Measurements from ENCODE around the gene SPATA46. TPM values are rescaled to one million over a fixed set of nuclear protein-coding genes. Genes with fewer than 3 reads are reported as not detected.

Gene SPATA46
- total RNA-seq, 1 donor from 2014 or later = not detected

- DNase-seq (ENCODE audit: low spot score) = peak; percentile 22
These were observed 1.2 kb downstream of the SPATA46 start for GRCh38 chr1:162375463-162375862.

GRCh38 chr1:162374406-162374805 is 2.2 kb downstream of the SPATA46 start:
- DNase-seq (ENCODE audit: low spot score) = peak; percentile 76

GRCh38 chr1:162373541-162374260 is 3.0 kb downstream of the SPATA46 start:
- peak; percentile 81 for DNase-seq (ENCODE audit: low spot score)

- DNase-seq (ENCODE audit: low spot score) = no peak
These were observed 3.6 kb downstream of the SPATA46 start for GRCh38 chr1:162373072-162373427.

- peak; percentile 76 for DNase-seq (ENCODE audit: low spot score)
These were observed 4.2 kb downstream of the SPATA46 start for GRCh38 chr1:162372159-162373071.

- no peak for DNase-seq (ENCODE audit: low spot score)
These were observed 5.0 kb downstream of the SPATA46 start for GRCh38 chr1:162371611-162372010.

- no peak for DNase-seq (ENCODE audit: low spot score)
These were observed 5.9 kb downstream of the SPATA46 start for GRCh38 chr1:162370721-162371120.

GRCh38 chr1:162370161-162370560 is 6.5 kb downstream of the SPATA46 start:
- DNase-seq (ENCODE audit: low spot score) = no peak

- no peak for DNase-seq (ENCODE audit: low spot score)
These were observed 7.1 kb downstream of the SPATA46 start for GRCh38 chr1:162369571-162369970.

GRCh38 chr1:162368451-162368850 is 8.2 kb downstream of the SPATA46 start:
- DNase-seq (ENCODE audit: low spot score) = no peak

GRCh38 chr1:162367772-162368171 is 8.9 kb downstream of the SPATA46 start:
- DNase-seq (ENCODE audit: low spot score) = no peak

GRCh38 chr1:162367073-162367472 is 9.6 kb downstream of the SPATA46 start:
- no peak for DNase-seq (ENCODE audit: low spot score)

- DNase-seq (ENCODE audit: low spot score) = no peak
These were observed 10.0 kb downstream of the SPATA46 start for GRCh38 chr1:162366671-162367070.

- no peak for DNase-seq (ENCODE audit: low spot score)
These were observed 10.5 kb downstream of the SPATA46 start for GRCh38 chr1:162366149-162366548.

- DNase-seq (ENCODE audit: low spot score) = no peak
These were observed 11.2 kb downstream of the SPATA46 start for GRCh38 chr1:162365284-162366020.

GRCh38 chr1:162364498-162364897 is 12.2 kb downstream of the SPATA46 start:
- DNase-seq (ENCODE audit: low spot score) = no peak

- no peak for DNase-seq (ENCODE audit: low spot score)
These were observed 12.8 kb downstream of the SPATA46 start for GRCh38 chr1:162363823-162364222.

- DNase-seq (ENCODE audit: low spot score) = no peak
These were observed 15.3 kb downstream of the SPATA46 start for GRCh38 chr1:162361349-162361748.

GRCh38 chr1:162360874-162361260 is 15.8 kb downstream of the SPATA46 start:
- DNase-seq (ENCODE audit: low spot score) = no peak

- DNase-seq (ENCODE audit: low spot score) = no peak
These were observed 16.3 kb downstream of the SPATA46 start for GRCh38 chr1:162360237-162360873.

- no peak for DNase-seq (ENCODE audit: low spot score)
These were observed 17.0 kb downstream of the SPATA46 start for GRCh38 chr1:162359523-162360236.

Data from mesenteric fat pad (tissue), 1 donor.